ENCODE results near the gene TOPBP1.

DNA sequence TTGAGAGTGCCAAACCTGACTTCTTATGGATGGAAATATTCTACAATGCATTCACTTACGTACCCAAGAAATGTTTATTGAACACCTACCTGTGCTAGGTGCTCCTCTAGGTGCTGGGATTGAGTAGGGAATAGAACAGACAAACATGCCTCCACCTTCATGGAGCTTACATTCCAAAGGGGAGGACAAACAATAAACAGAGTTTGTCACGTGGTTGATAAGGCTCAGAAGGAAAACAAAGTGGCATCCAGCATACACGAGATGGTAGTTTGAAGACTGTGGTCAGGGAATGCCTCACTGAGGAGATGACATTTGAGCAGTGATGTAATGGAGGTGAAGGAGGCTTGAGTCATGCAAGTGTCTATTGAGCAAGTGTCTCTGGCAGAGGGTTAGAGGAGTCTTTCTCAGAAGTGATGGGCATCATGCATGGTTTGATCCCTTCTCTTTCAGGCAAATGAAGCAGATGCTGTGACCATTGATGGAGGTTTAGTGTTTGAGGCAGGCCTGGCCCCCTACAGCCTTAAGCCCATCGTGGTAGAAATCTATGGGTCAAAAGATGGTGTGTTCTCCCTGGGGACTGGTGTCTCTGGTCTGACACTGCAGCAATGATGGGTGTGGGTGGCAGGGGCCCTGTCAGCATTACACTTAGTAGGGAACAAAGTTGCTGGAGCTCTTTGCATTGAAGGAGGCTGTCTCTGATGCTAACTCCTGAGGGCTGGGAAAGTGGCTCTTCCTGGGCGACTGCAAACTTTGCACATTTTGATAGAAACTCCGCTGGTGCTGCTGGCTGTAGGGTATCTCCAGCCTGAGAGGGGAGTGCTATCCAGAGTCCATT is 29.7 kb upstream of the TOPBP1 start:
- TF ChIP-seq POLR2AphosphoS5 (IDR thresholded peaks at IDR 0.05; ENCODE audit: low read depth, low read length) (no peak), SIN3A (IDR thresholded peaks at IDR 0.05; ENCODE audit: borderline replicate concordance, insufficient read depth, low read length) (no peak), TAF1 (IDR thresholded peaks at IDR 0.05; ENCODE audit: borderline replicate concordance, insufficient read depth, low read length) (no peak), FOXP2 (optimal IDR thresholded peaks at IDR 0.05; ENCODE audit: borderline replicate concordance, extremely low read depth, extremely low read length, insufficient read depth) (no peak)
- TF ChIP-seq, protein P1, sequence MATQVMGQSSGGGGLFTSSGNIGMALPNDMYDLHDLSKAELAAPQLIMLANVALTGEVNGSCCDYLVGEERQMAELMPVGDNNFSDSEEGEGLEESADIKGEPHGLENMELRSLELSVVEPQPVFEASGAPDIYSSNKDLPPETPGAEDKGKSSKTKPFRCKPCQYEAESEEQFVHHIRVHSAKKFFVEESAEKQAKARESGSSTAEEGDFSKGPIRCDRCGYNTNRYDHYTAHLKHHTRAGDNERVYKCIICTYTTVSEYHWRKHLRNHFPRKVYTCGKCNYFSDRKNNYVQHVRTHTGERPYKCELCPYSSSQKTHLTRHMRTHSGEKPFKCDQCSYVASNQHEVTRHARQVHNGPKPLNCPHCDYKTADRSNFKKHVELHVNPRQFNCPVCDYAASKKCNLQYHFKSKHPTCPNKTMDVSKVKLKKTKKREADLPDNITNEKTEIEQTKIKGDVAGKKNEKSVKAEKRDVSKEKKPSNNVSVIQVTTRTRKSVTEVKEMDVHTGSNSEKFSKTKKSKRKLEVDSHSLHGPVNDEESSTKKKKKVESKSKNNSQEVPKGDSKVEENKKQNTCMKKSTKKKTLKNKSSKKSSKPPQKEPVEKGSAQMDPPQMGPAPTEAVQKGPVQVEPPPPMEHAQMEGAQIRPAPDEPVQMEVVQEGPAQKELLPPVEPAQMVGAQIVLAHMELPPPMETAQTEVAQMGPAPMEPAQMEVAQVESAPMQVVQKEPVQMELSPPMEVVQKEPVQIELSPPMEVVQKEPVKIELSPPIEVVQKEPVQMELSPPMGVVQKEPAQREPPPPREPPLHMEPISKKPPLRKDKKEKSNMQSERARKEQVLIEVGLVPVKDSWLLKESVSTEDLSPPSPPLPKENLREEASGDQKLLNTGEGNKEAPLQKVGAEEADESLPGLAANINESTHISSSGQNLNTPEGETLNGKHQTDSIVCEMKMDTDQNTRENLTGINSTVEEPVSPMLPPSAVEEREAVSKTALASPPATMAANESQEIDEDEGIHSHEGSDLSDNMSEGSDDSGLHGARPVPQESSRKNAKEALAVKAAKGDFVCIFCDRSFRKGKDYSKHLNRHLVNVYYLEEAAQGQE (IDR thresholded peaks at IDR 0.05; ENCODE audit: insufficient read depth in 1 of 2, low read depth in 2 of 2, low read length in 2 of 2), result no peak
